Right atrium auricular region (tissue), 2 donors: ENCODE results near the gene DOCK3. TPM values are rescaled to one million over a fixed set of nuclear protein-coding genes. Genes with fewer than 3 reads are reported as not detected.

Experiments
- DNase-seq: peaks from one replicate; pipeline ENCODE4 v3.0.0-alpha.2; 2019; ENCODE audit warnings: low spot score
- H3K27ac ChIP-seq, 2 donors: fragments of 200-600 bp; sonication (generic); 1 replicate in 1 of 2; 2 replicates in 1 of 2; pipeline ENCODE4 v1.5.1; 2016 to 2019
- H3K27me3 ChIP-seq, 2 donors: fragments of 200-600 bp; sonication (generic); one replicate each; pipeline versions ENCODE4 v1.5.1 to v1.6.0; 2017 to 2019
- H3K36me3 ChIP-seq: fragments of 200-600 bp; sonication (generic); one replicate; pipeline ENCODE4 v1.5.1; 2016
- H3K4me1 ChIP-seq, 2 donors: fragments of 200-600 bp; sonication (generic); one replicate each; pipeline versions ENCODE4 v1.5.1 to v1.6.0; 2017 to 2019
- H3K4me3 ChIP-seq, 2 donors: fragments of 200-600 bp; sonication (generic); 1 replicate in 1 of 2; 2 replicates in 1 of 2; pipeline ENCODE4 v1.5.1; 2017 to 2019; ENCODE audit warnings: mild to moderate bottlenecking in 1 of 2, moderate library complexity in 1 of 2
- H3K9me3 ChIP-seq, 2 donors: fragments of 200-600 bp; sonication (generic); one replicate each; pipeline ENCODE4 v1.5.1; 2019
- total RNA-seq, 2 donors: library from RNA; depleted of rRNA; stranded (reverse); fragments of >200 nt; gene quantifications; one replicate each; pipeline ENCODE4 v1.1.0, GENCODE V29; 2016
- TF ChIP-seq, protein P1 (sequence below), 2 donors: fragments of 200-600 bp; sonication (generic); IDR thresholded peaks; one replicate each; pipeline ENCODE4 v1.5.1; 2019; ENCODE audit warnings: antibody characterized with exemption in 2 of 2

DOCK3 gene
- total RNA-seq, 2 donors from 2014 or later = 2.7 to 4.6 TPM

GRCh38 chr3:51268132-51268531, 593.4 kb downstream of the DOCK3 start:
- H3K27ac ChIP-seq = no peak overlapping the region
- H3K4me3 ChIP-seq = no peak overlapping the region
- H3K4me1 ChIP-seq = no peaks in the 10 kb centered on the region
- no peak for DNase-seq
- H3K36me3 ChIP-seq = no peaks in the 10 kb centered on the region
- H3K27me3 ChIP-seq = no peaks in the 10 kb centered on the region
- TF ChIP-seq, protein P1, sequence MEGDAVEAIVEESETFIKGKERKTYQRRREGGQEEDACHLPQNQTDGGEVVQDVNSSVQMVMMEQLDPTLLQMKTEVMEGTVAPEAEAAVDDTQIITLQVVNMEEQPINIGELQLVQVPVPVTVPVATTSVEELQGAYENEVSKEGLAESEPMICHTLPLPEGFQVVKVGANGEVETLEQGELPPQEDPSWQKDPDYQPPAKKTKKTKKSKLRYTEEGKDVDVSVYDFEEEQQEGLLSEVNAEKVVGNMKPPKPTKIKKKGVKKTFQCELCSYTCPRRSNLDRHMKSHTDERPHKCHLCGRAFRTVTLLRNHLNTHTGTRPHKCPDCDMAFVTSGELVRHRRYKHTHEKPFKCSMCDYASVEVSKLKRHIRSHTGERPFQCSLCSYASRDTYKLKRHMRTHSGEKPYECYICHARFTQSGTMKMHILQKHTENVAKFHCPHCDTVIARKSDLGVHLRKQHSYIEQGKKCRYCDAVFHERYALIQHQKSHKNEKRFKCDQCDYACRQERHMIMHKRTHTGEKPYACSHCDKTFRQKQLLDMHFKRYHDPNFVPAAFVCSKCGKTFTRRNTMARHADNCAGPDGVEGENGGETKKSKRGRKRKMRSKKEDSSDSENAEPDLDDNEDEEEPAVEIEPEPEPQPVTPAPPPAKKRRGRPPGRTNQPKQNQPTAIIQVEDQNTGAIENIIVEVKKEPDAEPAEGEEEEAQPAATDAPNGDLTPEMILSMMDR (IDR thresholded peaks at IDR 0.05) = no peak
- H3K9me3 ChIP-seq = no peaks in the 10 kb centered on the region

- no peaks in the 10 kb centered on the region for H3K36me3 ChIP-seq
- no peak for DNase-seq
- no peaks in the 10 kb centered on the region for H3K4me1 ChIP-seq
- no peak overlapping the region for H3K4me3 ChIP-seq
- no peaks in the 10 kb centered on the region for H3K27me3 ChIP-seq
- H3K27ac ChIP-seq = no peak overlapping the region
- TF ChIP-seq, protein P1 (IDR thresholded peaks at IDR 0.05) = no peak
- no peaks in the 10 kb centered on the region for H3K9me3 ChIP-seq
Observed at GRCh38 chr3:51269466-51269865, 594.7 kb downstream of the DOCK3 start.

DNA sequence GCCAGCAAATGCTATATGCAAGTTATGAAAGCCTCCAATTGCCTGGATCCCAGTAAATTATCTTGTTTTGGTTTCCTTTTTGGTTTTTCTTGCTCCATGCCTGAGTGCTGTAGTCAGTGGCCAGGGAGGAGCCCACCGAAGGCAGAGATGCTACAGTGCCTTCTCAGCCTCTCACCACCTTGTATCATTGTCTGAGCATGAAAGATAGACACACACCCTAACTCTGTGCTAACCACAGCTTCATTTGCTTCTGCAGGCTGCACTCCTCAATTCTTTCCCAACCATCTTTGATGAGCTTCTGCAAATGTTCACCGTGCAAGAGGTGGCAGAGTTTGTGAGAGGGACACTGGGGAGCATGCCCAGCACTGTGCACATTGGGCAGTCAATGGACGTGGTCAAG, 595.8 kb downstream of the DOCK3 start:
- Histone ChIP-seq H3K4me1 (no peaks in the 10 kb centered on the region), H3K27ac (no peak overlapping the region), H3K9me3 (no peaks in the 10 kb centered on the region), H3K36me3 (no peaks in the 10 kb centered on the region), H3K27me3 (no peaks in the 10 kb centered on the region), H3K4me3 (no peak overlapping the region)
- no peak for DNase-seq
- TF ChIP-seq, protein P1 (IDR thresholded peaks at IDR 0.05) = no peak

DNA sequence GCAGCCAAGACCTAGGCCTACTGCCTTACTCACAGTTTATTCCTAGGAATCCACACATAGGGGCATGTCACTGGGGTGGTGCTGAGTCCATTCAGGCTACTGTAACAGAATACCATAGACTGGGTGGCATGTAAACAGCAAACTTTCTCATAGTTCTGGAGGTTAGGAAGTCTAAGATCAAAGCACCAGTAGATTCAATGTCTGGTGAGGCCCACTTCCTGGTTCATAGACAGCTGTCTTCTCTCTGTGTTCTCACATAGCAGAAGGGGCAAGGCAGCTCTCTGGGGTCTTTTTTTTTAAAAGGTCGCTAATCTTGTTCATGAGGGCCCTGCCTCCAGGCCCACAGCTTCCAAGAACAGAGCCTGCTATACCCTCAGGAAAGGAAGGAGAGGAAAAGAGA, 596.4 kb downstream of the DOCK3 start:
- no peak overlapping the region for H3K27ac ChIP-seq
- H3K27me3 ChIP-seq = no peaks in the 10 kb centered on the region
- no peak overlapping the region for H3K4me3 ChIP-seq
- no peaks in the 10 kb centered on the region for H3K4me1 ChIP-seq
- TF ChIP-seq, protein P1 (IDR thresholded peaks at IDR 0.05) = no peak
- H3K36me3 ChIP-seq = no peaks in the 10 kb centered on the region
- H3K9me3 ChIP-seq = no peaks in the 10 kb centered on the region
- no peak for DNase-seq

GRCh38 chr3:51274052-51274451, 599.3 kb downstream of the DOCK3 start:
- TF ChIP-seq, protein P1 (IDR thresholded peaks at IDR 0.05) = no peak
- H3K4me1 ChIP-seq = no peaks in the 10 kb centered on the region
- no peaks in the 10 kb centered on the region for H3K27me3 ChIP-seq
- H3K36me3 ChIP-seq = no peaks in the 10 kb centered on the region
- no peak overlapping the region for H3K4me3 ChIP-seq
- H3K9me3 ChIP-seq = no peaks in the 10 kb centered on the region
- DNase-seq = no peak
- no peak overlapping the region for H3K27ac ChIP-seq

GRCh38 chr3:51275111-51275805, 600.5 kb downstream of the DOCK3 start:
- H3K4me3 ChIP-seq = no peak overlapping the region
- H3K36me3 ChIP-seq = no peaks in the 10 kb centered on the region
- no peak overlapping the region for H3K27ac ChIP-seq
- no peak for DNase-seq
- H3K27me3 ChIP-seq = no peaks in the 10 kb centered on the region
- TF ChIP-seq, protein P1 (IDR thresholded peaks at IDR 0.05) = no peak
- H3K4me1 ChIP-seq = no peaks in the 10 kb centered on the region
- no peaks in the 10 kb centered on the region for H3K9me3 ChIP-seq
